G401 (cell line): Measurements from ENCODE around the gene AHSP. TPM values are rescaled to one million over a fixed set of nuclear protein-coding genes. Genes with fewer than 3 reads are reported as not detected.
"Not testable (repeated sequence)": the region's sequence is repeated elsewhere in the genome, so short reads cannot be mapped to it uniquely, and the experiment has no call there.

Experiments
- DNase-seq: peaks from one replicate; pipeline ENCODE4 v3.0.0-alpha.2; 2015; ENCODE audit warnings: low spot score
- in situ Hi-C: cut with HindIII; loops from 2 replicates; pipeline ENCODE4 v1.10.0; 2016; ENCODE audit warnings: low sequenced_read_pairs, mixed read lengths
- total RNA-seq: library from RNA; depleted of rRNA; stranded (reverse); fragments of >200 nt; shearing (Covaris generic); gene quantifications from 2 replicates; pipeline ENCODE4 v1.2.3, GENCODE V29; 2014

Gene AHSP
- total RNA-seq, 1 experiment from 2014 or later = not detected

- DNase-seq = no peak
- in situ Hi-C loops = no loop called here
Observed at GRCh38 chr16:31498493-31498892, 29.2 kb upstream of the AHSP start.

DNA sequence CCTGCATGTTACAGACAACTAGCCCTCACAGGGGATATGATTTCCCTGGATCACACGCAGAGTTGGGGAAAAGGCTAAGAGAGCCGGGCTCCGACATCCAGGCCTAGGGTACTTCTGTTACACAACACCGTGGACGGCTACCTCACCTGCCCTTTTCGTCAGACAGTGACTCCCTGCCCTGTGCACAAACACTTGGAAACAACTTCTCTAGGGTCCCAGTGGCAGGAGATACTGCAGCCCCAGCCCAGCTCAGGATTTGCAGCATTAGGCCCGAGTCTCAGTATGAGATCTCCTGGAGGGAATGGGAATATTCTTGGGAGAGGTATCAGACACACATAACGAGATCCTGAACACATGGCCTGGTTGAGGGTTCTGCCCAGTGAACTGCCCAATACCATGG lies 27.8 kb upstream of the AHSP start:
- no peak for DNase-seq
- in situ Hi-C loops = no loop called here

GRCh38 chr16:31501226-31501965 lies 26.3 kb upstream of the AHSP start:
- in situ Hi-C loops = no loop called here
- no peak for DNase-seq

- no peak for DNase-seq
- in situ Hi-C loops = no loop called here
Observed at GRCh38 chr16:31501966-31502348, 25.7 kb upstream of the AHSP start.

DNA sequence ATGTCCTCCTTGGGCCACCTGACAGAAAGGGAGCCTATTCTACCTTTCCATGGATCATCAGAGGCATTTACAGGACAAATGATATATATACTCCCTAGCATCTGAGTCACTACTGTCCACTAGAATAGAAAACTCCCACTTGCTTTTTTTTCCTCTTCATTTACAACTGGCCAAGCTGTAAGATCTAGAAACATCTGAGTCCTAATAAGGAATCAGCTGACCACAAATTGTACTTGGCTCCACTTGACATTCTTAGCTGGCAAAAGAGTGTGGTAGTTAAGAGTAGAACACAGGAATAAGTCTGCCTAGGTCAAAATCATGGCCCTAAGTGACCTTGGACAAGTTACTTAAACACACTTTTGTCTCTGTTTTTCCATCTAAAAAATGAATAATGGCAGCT lies 24.7 kb upstream of the AHSP start:
- in situ Hi-C loops = no loop called here
- DNase-seq = no peak

DNA sequence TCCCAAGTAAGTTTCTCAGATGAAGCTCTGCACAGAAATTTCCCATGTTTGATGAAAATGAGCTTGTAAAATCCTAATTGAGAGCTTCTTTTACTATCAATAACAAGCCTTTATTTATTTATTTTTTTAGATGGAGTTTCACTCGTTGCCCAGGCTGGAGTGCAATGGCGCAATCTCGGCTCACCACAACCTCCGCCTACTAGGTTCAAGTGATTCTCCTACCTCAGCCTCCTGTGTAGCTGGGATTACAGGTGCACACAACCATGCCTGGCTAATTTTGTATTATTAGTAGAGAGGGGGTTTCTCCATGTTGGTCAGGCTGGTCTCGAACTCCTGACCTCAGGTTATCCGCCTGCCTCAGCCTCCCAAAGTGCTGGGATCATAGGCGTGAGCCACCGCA lies 24.1 kb upstream of the AHSP start:
- DNase-seq, in situ Hi-C loops: not testable (repeated sequence)

DNA sequence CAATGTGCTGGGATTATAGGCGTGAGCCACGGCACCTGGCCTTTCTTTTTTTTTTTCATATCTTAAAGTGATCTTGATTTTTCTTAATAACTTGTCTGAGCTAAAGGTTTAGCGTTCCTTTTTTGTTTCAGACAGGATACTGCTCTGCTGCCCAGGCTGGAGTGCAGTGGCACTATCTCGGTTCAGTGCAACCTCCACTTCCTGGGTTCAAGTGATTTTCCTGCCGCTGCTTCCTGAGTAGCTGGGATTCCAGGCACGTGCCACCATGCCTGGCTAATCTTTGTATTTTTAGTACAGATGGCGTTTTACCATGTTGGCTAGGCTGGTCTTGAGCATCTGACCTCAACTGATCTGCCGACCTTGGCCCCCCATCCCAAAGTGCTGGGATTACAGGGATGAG lies 23.5 kb upstream of the AHSP start:
- in situ Hi-C loops = no loop called here
- DNase-seq = no peak

- DNase-seq = no peak
- in situ Hi-C loops = no loop called here
Observed at GRCh38 chr16:31505483-31505882, 22.2 kb upstream of the AHSP start.

DNA sequence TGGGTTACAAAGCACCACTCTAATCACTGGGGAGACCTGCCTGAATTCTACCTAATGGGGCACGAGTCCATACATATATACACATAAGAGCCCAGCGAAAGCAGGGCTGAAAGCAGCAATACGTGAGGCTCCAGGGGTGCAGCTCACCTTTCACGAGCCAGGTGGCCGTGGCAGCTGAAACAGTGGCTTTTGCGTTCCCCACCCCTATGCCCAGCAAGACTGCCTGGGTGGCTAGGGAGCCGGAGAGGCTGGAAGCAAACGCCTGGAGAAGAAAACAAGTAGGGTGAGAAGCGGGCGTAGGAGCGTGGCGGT lies 20.1 kb upstream of the AHSP start:
- DNase-seq = no peak
- in situ Hi-C loops = no loop called here

- peak; percentile 90 for DNase-seq
- in situ Hi-C loops = no loop called here
Observed at GRCh38 chr16:31507929-31508705, 19.6 kb upstream of the AHSP start, which contains the start of gene RUSF1. RUSF1 (minus strand) TSS chr16:31508391; CDS start chr16:31508373, 18 bp downstream.

- in situ Hi-C loops = no loop called here
- DNase-seq = peak; percentile 44
Observed at GRCh38 chr16:31508706-31509195, 18.9 kb upstream of the AHSP start.

GRCh38 chr16:31513126-31513525 lies 14.6 kb upstream of the AHSP start:
- in situ Hi-C loops = no loop called here
- no peak for DNase-seq

DNA sequence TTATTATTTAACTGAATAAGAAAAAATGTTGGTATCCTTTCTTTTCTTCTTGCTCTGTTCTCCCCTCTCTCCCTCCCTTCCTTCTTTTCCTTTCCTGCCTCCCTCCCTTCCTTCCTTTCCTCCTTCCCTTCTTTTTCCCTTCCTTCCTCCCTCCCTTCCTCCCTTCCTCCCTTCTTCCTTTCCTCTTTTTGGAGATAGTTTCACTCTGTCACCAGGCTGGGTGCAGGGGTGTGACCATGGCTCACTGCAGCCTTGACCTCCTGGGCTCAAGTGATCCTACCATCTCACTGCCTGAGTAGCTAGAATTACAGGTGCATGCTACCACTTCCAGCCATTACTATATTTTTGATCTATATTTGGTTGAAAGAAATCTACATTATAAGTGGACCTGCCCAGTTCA lies 13.8 kb upstream of the AHSP start:
- in situ Hi-C loops = no loop called here

GRCh38 chr16:31517800-31518402 lies 9.8 kb upstream of the AHSP start:
- in situ Hi-C loops = no loop called here
- no peak for DNase-seq

More for the DNA sequence above, 13.8 kb upstream of the AHSP start:
- DNase-seq = no peak

DNA sequence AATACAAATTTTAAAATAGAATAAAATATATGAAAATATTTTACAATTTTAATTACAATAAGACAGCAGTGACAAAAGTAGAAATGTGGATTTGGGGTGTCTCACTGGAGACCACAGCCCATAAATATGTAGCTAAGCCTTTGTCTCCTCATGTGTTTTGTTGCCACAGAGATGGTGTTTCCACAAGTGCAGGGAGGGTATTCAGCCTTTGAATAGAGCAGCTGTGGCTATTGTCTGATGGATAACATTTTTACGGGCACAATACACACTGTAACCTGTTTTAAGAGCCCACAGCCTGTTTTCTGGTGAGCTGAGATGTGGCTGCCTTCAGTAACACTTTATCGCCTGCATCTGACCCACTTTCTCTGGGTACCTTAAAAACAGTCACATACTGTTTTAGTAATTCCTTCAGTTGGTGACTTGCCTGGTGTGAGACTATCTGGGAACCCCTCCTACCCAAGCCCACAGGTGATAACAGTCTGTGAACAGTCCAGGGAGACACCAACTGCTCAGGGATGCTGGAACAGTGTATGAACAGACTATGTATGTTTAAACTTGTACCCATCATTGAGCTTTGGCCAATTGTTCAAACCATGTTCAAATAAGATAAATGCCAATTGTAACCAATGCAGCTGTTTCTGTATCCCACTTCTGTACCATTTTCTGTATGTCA lies 7.8 kb upstream of the AHSP start:
- in situ Hi-C loops = no loop called here
- no peak for DNase-seq

DNA sequence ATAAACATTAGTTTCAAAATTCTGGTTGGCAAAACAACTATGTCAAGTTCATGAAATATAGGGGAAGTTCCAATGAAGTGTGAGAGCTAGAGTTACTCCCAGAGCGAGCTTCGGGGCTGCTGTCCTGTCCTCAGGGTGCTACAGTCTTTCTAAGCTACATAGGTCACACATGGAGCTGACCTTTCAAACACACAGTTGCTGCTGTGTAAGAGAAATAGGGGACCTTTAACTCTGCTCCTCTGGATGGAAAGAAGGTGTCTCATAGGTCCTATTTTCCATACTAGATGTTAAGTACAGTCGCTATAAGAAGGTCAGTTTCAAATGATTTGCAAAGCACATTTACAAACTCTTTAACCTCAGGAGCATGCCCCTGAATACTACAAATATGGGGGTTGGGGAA lies 6.3 kb upstream of the AHSP start:
- in situ Hi-C loops = no loop called here
- no peak for DNase-seq

- no peak for DNase-seq
- in situ Hi-C loops = no loop called here
Observed at GRCh38 chr16:31522071-31522470, 5.6 kb upstream of the AHSP start.

DNA sequence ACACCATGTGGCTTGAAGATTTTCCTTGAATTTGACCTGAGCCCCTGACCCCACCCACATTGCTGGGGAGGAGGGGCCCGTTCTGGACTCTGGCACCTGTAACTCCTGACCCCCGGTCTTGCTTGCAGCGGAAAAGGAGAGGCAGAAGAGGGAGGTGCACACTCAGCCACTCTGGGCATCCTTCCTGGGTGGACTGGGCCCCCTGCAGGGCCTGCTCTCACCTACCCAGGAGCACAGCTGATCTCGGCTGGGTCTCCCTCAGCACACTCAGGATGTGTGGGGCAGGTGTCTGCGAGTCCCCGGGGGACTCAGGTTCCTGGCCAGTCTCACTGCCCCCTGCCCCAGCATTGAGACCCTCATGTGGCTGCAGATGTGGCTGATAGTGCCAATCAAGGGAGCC lies 3.9 kb upstream of the AHSP start:
- in situ Hi-C loops, DNase-seq: not testable (repeated sequence)

DNA sequence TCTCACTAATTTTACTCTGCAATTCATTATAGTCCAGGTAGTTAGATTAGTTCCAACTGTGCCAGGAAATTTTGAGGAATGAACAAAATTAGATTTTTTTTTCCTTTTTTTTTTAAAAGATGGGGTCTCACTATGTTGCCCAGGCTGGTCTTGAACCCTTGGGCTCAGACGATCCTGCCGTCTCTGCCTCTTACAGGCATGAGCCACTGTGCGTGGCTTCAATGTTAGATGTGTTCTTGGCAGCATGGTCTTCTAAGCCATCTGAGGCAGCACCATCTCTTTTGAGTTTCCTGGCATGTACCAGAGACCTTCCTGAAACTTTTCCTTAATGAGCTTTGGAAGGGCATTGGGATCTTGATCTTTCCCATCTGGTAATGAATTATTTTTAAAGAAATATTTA lies 2.6 kb upstream of the AHSP start:
- DNase-seq = no peak
- in situ Hi-C loops = no loop called here
